Lower leg skin (tissue), 4 donors: ENCODE results near the gene EML1. TPM values are rescaled to one million over a fixed set of nuclear protein-coding genes. Genes with fewer than 3 reads are reported as not detected.

Experiments used
- DNase-seq, 2 donors: peaks; one replicate each; pipeline ENCODE4 v3.0.0-alpha.2; 2019; ENCODE audit warnings: low spot score in 2 of 2
- H3K4me3 ChIP-seq: fragments of 200-600 bp; sonication (generic); 2 replicates; pipeline ENCODE4 v1.5.1; 2017; ENCODE audit warnings: mild to moderate bottlenecking, low read depth; ENCODE audit not compliant: poor library complexity, severe bottlenecking
- POLR2A ChIP-seq, 2 donors: fragments of 450-650 bp; IDR thresholded peaks; one replicate each; pipeline ENCODE4 v1.6.1; 2016 to 2017; ENCODE audit warnings: antibody characterized with exemption in 2 of 2, mild to moderate bottlenecking in 1 of 2, moderate library complexity in 1 of 2
- WGBS, 2 donors: methylation state at CpG; one replicate each; pipeline ENCODE4 v1.1.5; 2018; 5-methylcytosine and 5-hydroxymethylcytosine counted together
- intact Hi-C: fragments of 100-400 bp; cut with DNase I; formaldehyde crosslinking; loops from one replicate; pipeline ENCODE4 v1.15.0; 2023; ENCODE audit warnings: low total_unique reads
- total RNA-seq, 4 donors: library from RNA; depleted of rRNA; stranded (reverse); fragments of >200 nt; gene quantifications; one replicate each; pipeline ENCODE4 v1.1.0, GENCODE V29; 2016
- TF ChIP-seq, protein P1 (sequence below), 3 donors: fragments of 450-650 bp; IDR thresholded peaks; one replicate each; pipeline ENCODE4 v1.5.1; 2016; ENCODE audit warnings: antibody characterized with exemption in 3 of 3, mild to moderate bottlenecking in 3 of 3, moderate library complexity in 2 of 3

The EML1 gene
- total RNA-seq, 4 donors from 2014 or later: 10.7 to 24.7 (median 21.3) TPM

GRCh38 chr14:99982537-99983250 lies 189.5 kb downstream of the EML1 start:
- DNase-seq: no peak
- TF ChIP-seq, protein P1, sequence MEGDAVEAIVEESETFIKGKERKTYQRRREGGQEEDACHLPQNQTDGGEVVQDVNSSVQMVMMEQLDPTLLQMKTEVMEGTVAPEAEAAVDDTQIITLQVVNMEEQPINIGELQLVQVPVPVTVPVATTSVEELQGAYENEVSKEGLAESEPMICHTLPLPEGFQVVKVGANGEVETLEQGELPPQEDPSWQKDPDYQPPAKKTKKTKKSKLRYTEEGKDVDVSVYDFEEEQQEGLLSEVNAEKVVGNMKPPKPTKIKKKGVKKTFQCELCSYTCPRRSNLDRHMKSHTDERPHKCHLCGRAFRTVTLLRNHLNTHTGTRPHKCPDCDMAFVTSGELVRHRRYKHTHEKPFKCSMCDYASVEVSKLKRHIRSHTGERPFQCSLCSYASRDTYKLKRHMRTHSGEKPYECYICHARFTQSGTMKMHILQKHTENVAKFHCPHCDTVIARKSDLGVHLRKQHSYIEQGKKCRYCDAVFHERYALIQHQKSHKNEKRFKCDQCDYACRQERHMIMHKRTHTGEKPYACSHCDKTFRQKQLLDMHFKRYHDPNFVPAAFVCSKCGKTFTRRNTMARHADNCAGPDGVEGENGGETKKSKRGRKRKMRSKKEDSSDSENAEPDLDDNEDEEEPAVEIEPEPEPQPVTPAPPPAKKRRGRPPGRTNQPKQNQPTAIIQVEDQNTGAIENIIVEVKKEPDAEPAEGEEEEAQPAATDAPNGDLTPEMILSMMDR (IDR thresholded peaks at IDR 0.05): peak in 1 of 3 donors; percentile 83
- no peak for TF ChIP-seq POLR2A (IDR thresholded peaks at IDR 0.05)
- H3K4me3 ChIP-seq: no peak overlapping the region
- intact Hi-C loops: loop anchor here (10.0 kb wide), 1 partner anchor 212 kb away; no protein-coding TSS in a partner anchor
- WGBS, 2 donors: 31 to 33% methylated on average over 5 of the region's 5 CpGs

DNA sequence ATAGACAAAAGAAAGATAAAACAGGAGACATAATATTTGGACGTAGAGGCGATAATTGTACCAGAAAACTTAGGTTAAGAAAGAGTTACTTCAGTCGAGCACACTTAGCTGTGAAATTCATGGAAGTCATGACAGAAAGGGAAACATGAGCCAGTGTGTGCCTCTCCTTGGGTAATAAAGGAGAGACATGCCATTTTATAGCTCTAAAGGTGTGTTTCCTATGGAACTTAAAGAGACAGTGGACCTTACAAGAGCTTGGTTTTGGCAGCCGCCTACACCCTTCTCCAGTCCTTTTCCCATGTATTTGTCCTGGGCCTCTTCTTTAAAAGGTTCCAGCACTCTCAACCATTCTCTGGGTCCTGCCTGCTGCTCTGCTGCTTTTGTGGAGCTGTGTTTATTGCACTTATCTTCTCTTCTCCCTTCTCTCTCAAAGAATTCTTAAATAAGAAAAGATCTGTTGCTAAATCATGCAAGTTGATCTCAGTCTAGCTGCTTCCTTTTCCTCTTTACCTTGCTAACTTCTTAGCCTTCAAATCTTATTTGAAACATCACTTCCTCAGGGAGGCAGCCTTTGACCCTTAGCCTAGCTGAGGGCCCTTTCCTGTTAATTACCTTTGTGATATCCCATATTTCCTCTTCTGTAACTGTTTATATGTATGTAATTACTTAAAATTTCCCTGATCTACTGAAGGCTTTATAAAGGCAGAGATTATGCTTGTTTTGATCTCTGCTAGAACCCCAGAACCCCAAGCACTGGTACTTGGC lies 190.2 kb downstream of the EML1 start:
- intact Hi-C loops: loop anchor here (10.0 kb wide), 1 partner anchor 211 kb away; no protein-coding TSS in a partner anchor
- no peak for TF ChIP-seq POLR2A (IDR thresholded peaks at IDR 0.05)
- TF ChIP-seq, protein P1 (IDR thresholded peaks at IDR 0.05): no peak
- DNase-seq: no peak
- WGBS, 2 donors: 86 to 88% methylated on average over 4 of the region's 4 CpGs
- H3K4me3 ChIP-seq: no peak overlapping the region

- WGBS, 2 donors: 57 to 61% methylated on average over 3 of the region's 3 CpGs
- TF ChIP-seq, protein P1 (IDR thresholded peaks at IDR 0.05): no peak
- TF ChIP-seq POLR2A (IDR thresholded peaks at IDR 0.05): no peak
- H3K4me3 ChIP-seq: no peak overlapping the region
- intact Hi-C loops: loop anchor here (10.0 kb wide), 1 partner anchor 211 kb away; no protein-coding TSS in a partner anchor
- no peak for DNase-seq
These were observed 190.8 kb downstream of the EML1 start for GRCh38 chr14:99984036-99984435.

GRCh38 chr14:99986396-99986795 lies 193.2 kb downstream of the EML1 start:
- intact Hi-C loops: loop anchor here (10.0 kb wide), 1 partner anchor 208 kb away; no protein-coding TSS in a partner anchor
- H3K4me3 ChIP-seq: no peak overlapping the region
- no peak for DNase-seq
- TF ChIP-seq, protein P1 (IDR thresholded peaks at IDR 0.05): no peak
- TF ChIP-seq POLR2A (IDR thresholded peaks at IDR 0.05): no peak
- 67 to 74% methylated on average over 2 of the region's 2 CpGs for WGBS, 2 donors

- WGBS, 2 donors: 85 to 91% methylated on average over 3 of the region's 3 CpGs
These were observed 195.8 kb downstream of the EML1 start for GRCh38 chr14:99989032-99989431.

More at GRCh38 chr14:99989032-99989431, 195.8 kb downstream of the EML1 start:
- intact Hi-C loops: loop anchor here (10.0 kb wide), 1 partner anchor 206 kb away; no protein-coding TSS in a partner anchor
- TF ChIP-seq POLR2A (IDR thresholded peaks at IDR 0.05): no peak
- no peak overlapping the region for H3K4me3 ChIP-seq
- no peak for DNase-seq
